Neural progenitor cell (in vitro differentiated cells): ENCODE results near the gene OR2V2. TPM values are rescaled to one million over a fixed set of nuclear protein-coding genes. Genes with fewer than 3 reads are reported as not detected.
"Not testable (repeated sequence)": the region's sequence is repeated elsewhere in the genome, so short reads cannot be mapped to it uniquely, and the experiment has no call there.

ENCODE experiments used
- DNase-seq: peaks from one replicate; pipeline ENCODE4 v3.0.0-alpha.2; 2016; ENCODE audit warnings: low spot score
- H2AFZ ChIP-seq: fragments of 200-600 bp; sonication (generic); replicated peaks from 2 replicates; pipeline ENCODE4 v1.6.1; 2016; ENCODE audit warnings: antibody characterized with exemption
- H3F3A ChIP-seq: fragments of 200-600 bp; sonication (generic); 2 replicates; pipeline ENCODE4 v1.6.1; 2016; ENCODE audit warnings: antibody characterized with exemption, low read depth
- H3K27ac ChIP-seq: fragments of 200-600 bp; sonication (generic); 2 replicates; pipeline ENCODE4 v1.5.1; 2016; ENCODE audit warnings: mild to moderate bottlenecking
- H3K27me3 ChIP-seq: fragments of 200-600 bp; sonication (generic); 2 replicates; pipeline ENCODE4 v1.6.1; 2016; ENCODE audit warnings: mild to moderate bottlenecking, moderate library complexity
- H3K36me3 ChIP-seq: fragments of 200-600 bp; sonication (generic); 2 replicates; pipeline ENCODE4 v1.5.1; 2016
- H3K4me1 ChIP-seq: fragments of 200-600 bp; sonication (generic); 2 replicates; pipeline ENCODE4 v1.6.1; 2016; ENCODE audit warnings: mixed run types
- H3K4me2 ChIP-seq: fragments of 200-600 bp; sonication (generic); 2 replicates; pipeline ENCODE4 v1.6.1; 2016
- H3K4me3 ChIP-seq: fragments of 200-600 bp; sonication (generic); 2 replicates; pipeline ENCODE4 v1.5.1; 2016
- H3K79me2 ChIP-seq: fragments of 200-600 bp; sonication (generic); 2 replicates; pipeline ENCODE4 v1.6.1; 2016; ENCODE audit warnings: low read depth
- H3K9ac ChIP-seq: fragments of 200-600 bp; sonication (generic); 2 replicates; pipeline ENCODE4 v1.6.1; 2016
- H3K9me3 ChIP-seq: fragments of 200-600 bp; sonication (generic); 2 replicates; pipeline ENCODE4 v1.5.1; 2016; ENCODE audit warnings: low read depth
- H4K20me1 ChIP-seq: fragments of 200-600 bp; sonication (generic); 2 replicates; pipeline ENCODE4 v1.6.1; 2016; ENCODE audit warnings: low read depth
- H3K27ac Mint-ChIP-seq: 3 replicates; pipeline ENCODE4 v1.8.0; 2021; ENCODE audit warnings: mixed read lengths
- H3K27me3 Mint-ChIP-seq: 2 replicates; pipeline ENCODE4 v1.8.0; 2022; ENCODE audit warnings: low read depth, mild to moderate bottlenecking, inconsistent platforms, moderate library complexity, mixed read lengths; ENCODE audit not compliant: insufficient read depth
- H3K36me3 Mint-ChIP-seq: 3 replicates; pipeline ENCODE4 v1.8.0; 2021; ENCODE audit warnings: mixed read lengths
- H3K4me1 Mint-ChIP-seq: 3 replicates; pipeline ENCODE4 v1.8.0; 2021; ENCODE audit warnings: mixed read lengths
- H3K4me3 Mint-ChIP-seq: 3 replicates; pipeline ENCODE4 v1.8.0; 2021; ENCODE audit warnings: mild to moderate bottlenecking, moderate library complexity, mixed read lengths
- H3K9me3 Mint-ChIP-seq: 3 replicates; pipeline ENCODE4 v1.8.0; 2020; ENCODE audit warnings: mixed read lengths
- CTCF ChIP-seq: fragments of 200-600 bp; sonication (generic); IDR thresholded peaks from 2 replicates; pipeline ENCODE4 v1.5.1; 2017; ENCODE audit warnings: antibody characterized with exemption, mild to moderate bottlenecking
- EZH2 ChIP-seq: fragments of 200-600 bp; sonication (generic); IDR thresholded peaks from 2 replicates; pipeline ENCODE4 v1.6.1; 2017; ENCODE audit warnings: antibody characterized with exemption, mild to moderate bottlenecking, moderate library complexity
- EZH2phosphoT487 ChIP-seq: fragments of 200-600 bp; sonication (generic); IDR thresholded peaks from 2 replicates; pipeline ENCODE4 v1.6.1; 2017; ENCODE audit warnings: antibody characterized with exemption
- total RNA-seq: library from RNA; depleted of rRNA; stranded (reverse); fragments of >200 nt; gene quantifications from 2 replicates; pipeline ENCODE4 v1.2.3, GENCODE V29; 2015; ENCODE audit warnings: low replicate concordance

Gene OR2V2
- total RNA-seq, 1 donor from 2014 or later = not detected

DNA sequence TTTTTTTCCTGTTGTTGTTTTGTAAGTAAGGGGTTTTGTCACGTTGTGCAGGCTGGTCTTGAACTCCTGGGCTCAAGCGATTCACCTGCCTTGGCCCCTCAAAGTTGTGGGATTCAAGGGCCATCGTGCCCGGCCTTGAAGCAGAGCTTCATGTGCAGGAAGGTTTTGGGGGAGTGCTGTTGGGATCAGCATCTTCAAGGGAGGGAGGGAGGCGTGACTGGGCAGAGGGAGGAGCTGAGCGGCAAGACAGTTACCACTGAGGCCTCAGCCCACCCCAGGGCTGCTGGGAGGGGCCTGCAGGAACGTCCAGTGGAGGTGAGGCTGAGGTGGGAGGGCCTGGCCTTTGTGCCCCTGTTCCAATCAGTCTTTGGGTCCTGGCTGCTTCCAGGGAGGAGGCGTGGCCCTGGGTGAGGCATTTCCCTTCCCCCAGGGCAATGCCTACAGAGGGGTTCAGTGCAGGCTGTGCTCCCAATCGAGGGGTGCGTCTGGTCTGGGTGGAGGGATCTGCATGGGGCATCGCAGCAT is 37.8 kb upstream of the OR2V2 start:
- H3K9ac ChIP-seq = no peak overlapping the region
- H2AFZ ChIP-seq = peak overlapping the region; percentile 10
- TF ChIP-seq EZH2 (no peak), EZH2phosphoT487 (no peak), CTCF (no peak)
- H3K27me3 ChIP-seq = peaks cover 90% of the 10 kb centered on the region
- H3K4me2 ChIP-seq = no peak overlapping the region
- H3K4me3 ChIP-seq = no peak overlapping the region
- H3K27ac Mint-ChIP-seq = no peak overlapping the region
- peaks cover 8% of the 10 kb centered on the region for H3K9me3 Mint-ChIP-seq
- no peaks in the 10 kb centered on the region for H3K79me2 ChIP-seq
- H4K20me1 ChIP-seq = no peaks in the 10 kb centered on the region
- H3K4me3 Mint-ChIP-seq = no peak overlapping the region
- peaks cover 2% of the 10 kb centered on the region for H3K36me3 Mint-ChIP-seq
- H3K36me3 ChIP-seq = no peaks in the 10 kb centered on the region
- peak; percentile 58 for DNase-seq
- H3F3A ChIP-seq = no peaks in the 10 kb centered on the region
- no peak overlapping the region for H3K27ac ChIP-seq
- no peaks in the 10 kb centered on the region for H3K9me3 ChIP-seq
- peaks cover 50% of the 10 kb centered on the region for H3K27me3 Mint-ChIP-seq
- H3K4me1 Mint-ChIP-seq = no peaks in the 10 kb centered on the region
- H3K4me1 ChIP-seq = no peaks in the 10 kb centered on the region

DNA sequence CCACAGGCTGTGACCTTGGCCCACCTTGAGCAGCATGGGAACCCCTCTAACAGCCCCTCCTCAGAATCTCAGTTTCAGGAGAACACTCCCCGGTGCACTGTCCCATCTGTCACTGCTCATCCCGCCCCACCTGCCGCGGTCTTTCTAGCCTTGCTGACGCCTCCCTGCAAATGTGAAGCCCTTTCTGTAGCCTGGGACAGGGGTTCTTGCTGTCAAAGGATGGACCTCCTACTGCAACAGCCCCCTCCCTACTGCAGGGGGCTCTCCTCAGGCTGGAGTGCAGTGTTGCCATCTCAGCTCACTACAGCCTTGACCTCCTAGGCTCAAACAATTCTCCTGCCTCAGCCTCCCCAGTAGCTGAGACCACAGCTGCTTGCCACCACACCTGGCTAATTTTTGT is 36.4 kb upstream of the OR2V2 start:
- no peak for TF ChIP-seq CTCF
- TF ChIP-seq EZH2 = no peak
- no peak for TF ChIP-seq EZH2phosphoT487
- no peak overlapping the region for H3K4me3 Mint-ChIP-seq
- no peak for DNase-seq
- Histone ChIP-seq H3K9me3 (no peaks in the 10 kb centered on the region), H3K9ac (no peak overlapping the region), H3F3A (no peaks in the 10 kb centered on the region), H3K4me1 (no peaks in the 10 kb centered on the region), H3K36me3 (no peaks in the 10 kb centered on the region), H3K27me3 (peaks cover 90% of the 10 kb centered on the region), H3K4me2 (no peak overlapping the region), H2AFZ (no peak overlapping the region), H3K79me2 (no peaks in the 10 kb centered on the region), H3K4me3 (no peak overlapping the region), H3K27ac (no peak overlapping the region), H4K20me1 (no peaks in the 10 kb centered on the region)
- H3K4me1 Mint-ChIP-seq = peaks cover 2% of the 10 kb centered on the region
- H3K9me3 Mint-ChIP-seq = peaks cover 16% of the 10 kb centered on the region
- H3K36me3 Mint-ChIP-seq = peaks cover 2% of the 10 kb centered on the region
- H3K27me3 Mint-ChIP-seq = peaks cover 54% of the 10 kb centered on the region
- H3K27ac Mint-ChIP-seq = no peak overlapping the region

DNA sequence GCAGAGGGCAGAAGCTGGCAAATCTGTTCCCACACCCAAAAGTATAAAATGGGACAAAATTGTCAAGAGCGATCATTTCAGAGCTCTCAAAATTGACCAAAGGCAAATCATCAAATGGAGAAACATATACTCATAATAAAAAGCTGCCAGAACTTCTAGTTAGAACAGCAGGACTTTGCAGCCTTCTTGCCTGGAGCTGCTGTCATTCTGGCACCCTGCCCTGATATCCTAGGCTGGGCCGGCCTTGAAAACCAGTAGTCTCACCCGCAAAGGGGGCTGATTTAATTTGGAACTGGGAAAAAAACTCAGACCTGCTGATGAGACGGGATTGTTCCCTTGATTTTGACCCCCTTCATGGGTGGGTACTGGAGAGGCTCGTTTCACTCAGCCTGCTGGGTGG is 34.9 kb upstream of the OR2V2 start:
- H3K27me3 Mint-ChIP-seq = peaks cover 50% of the 10 kb centered on the region
- no peak for DNase-seq
- no peaks in the 10 kb centered on the region for H3K4me1 ChIP-seq

DNA sequence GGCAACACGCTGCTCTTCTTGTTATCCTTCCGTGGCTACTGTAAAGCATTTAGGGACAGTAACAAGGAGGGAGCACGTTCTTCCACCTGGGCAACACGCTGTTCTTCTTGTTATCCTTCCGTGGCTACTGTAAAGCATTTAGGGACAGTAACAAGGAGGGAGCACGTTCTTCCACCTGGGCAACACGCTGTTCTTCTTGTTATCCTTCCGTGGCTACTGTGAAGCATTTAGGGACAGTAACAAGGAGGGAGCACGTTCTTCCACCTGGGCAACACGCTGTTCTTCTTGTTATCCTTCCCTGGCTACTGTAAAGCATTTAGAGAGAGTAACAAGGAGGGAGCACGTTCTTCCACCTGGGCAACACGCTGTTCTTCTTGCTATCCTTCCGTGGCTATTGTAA is 33.8 kb upstream of the OR2V2 start:
- not testable (repeated sequence) for H3K9ac ChIP-seq, H3K27ac ChIP-seq, H3K4me1 ChIP-seq, H2AFZ ChIP-seq, H3K4me1 Mint-ChIP-seq, H3K4me3 Mint-ChIP-seq, DNase-seq, H3K4me3 ChIP-seq, H3K27ac Mint-ChIP-seq, H3F3A ChIP-seq, H3K36me3 ChIP-seq, H3K9me3 ChIP-seq, H3K4me2 ChIP-seq, H3K36me3 Mint-ChIP-seq, H3K79me2 ChIP-seq, H4K20me1 ChIP-seq
- Mint-ChIP-seq H3K27me3 (peaks cover 46% of the 10 kb centered on the region), H3K9me3 (peaks cover 16% of the 10 kb centered on the region)
- H3K27me3 ChIP-seq = peaks cover 90% of the 10 kb centered on the region

More for the DNA sequence above, 34.9 kb upstream of the OR2V2 start:
- no peak overlapping the region for H3K27ac ChIP-seq
- H3K4me3 ChIP-seq = no peak overlapping the region
- no peak overlapping the region for H3K9ac ChIP-seq
- H3K79me2 ChIP-seq = no peaks in the 10 kb centered on the region
- no peak overlapping the region for H2AFZ ChIP-seq
- Mint-ChIP-seq H3K4me1 (peaks cover 2% of the 10 kb centered on the region), H3K4me3 (no peak overlapping the region), H3K36me3 (peaks cover 2% of the 10 kb centered on the region), H3K9me3 (peaks cover 16% of the 10 kb centered on the region), H3K27ac (no peak overlapping the region)
- peaks cover 90% of the 10 kb centered on the region for H3K27me3 ChIP-seq
- H3F3A ChIP-seq = no peaks in the 10 kb centered on the region
- H3K4me2 ChIP-seq = no peak overlapping the region
- no peak for TF ChIP-seq EZH2
- no peak for TF ChIP-seq CTCF
- no peak for TF ChIP-seq EZH2phosphoT487
- no peaks in the 10 kb centered on the region for H4K20me1 ChIP-seq
- H3K9me3 ChIP-seq = no peaks in the 10 kb centered on the region
- H3K36me3 ChIP-seq = no peaks in the 10 kb centered on the region
